ENCODE measurements around the gene NELL1. TPM values are rescaled to one million over a fixed set of nuclear protein-coding genes. Genes with fewer than 3 reads are reported as not detected.

NELL1 gene
- total RNA-seq, 1 experiment from 2014 or later, result 0.22 TPM

DNA sequence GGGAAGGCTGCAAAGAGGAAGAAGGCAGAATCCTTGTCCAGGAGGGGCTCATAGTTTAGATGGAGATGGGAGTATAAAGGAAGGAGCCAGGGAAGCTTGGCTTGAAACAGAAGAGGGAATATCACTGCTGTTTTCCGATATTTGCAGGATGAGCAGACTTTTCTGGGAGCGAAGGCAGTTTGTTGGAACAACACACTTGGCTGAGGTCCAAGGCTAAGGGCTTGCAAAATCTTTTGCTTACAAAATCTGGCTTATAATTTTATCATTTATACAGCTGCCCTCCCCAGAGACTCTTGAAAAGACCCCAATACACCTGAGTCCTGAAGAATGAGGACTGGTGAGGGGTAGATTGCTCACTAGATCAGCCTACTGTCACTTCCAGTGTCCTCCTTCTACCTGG is 174.8 kb downstream of the NELL1 start:
- Histone ChIP-seq H3K4me1 (ENCODE audit: insufficient read depth, low read length) (peaks cover 4% of the 10 kb centered on the region; the same call in 1 of the 2 replicates), H2BK5ac (ENCODE audit: insufficient read length, low read length) (no peak overlapping the region), H4K5ac (ENCODE audit: insufficient read length, low read depth, low read length) (no peak overlapping the region), H2BK20ac (ENCODE audit: low read depth, low read length, poor library complexity, severe bottlenecking) (no peak overlapping the region), H3K79me2 (ENCODE audit: insufficient read depth, low read length) (no peaks in the 10 kb centered on the region), H3K56ac (ENCODE audit: insufficient read length, low read depth, low read length) (no peak overlapping the region), H2BK120ac (ENCODE audit: low read depth, low read length, poor library complexity, severe bottlenecking) (no peak overlapping the region), H3K79me1 (ENCODE audit: insufficient read depth, low read depth, low read length, poor library complexity, severe bottlenecking) (no peaks in the 10 kb centered on the region), H2AK5ac (ENCODE audit: insufficient read length, low read length) (no peak overlapping the region), H3K18ac (ENCODE audit: insufficient read length, low read depth, low read length) (no peak overlapping the region), H2BK12ac (ENCODE audit: insufficient read length, low read depth, low read length) (no peak overlapping the region), H3K9me3 (ENCODE audit: control insufficient read depth, low read depth, low read length) (no peaks in the 10 kb centered on the region), H4K8ac (replicated peaks; ENCODE audit: insufficient read length, low read depth, low read length) (no peak overlapping the region), H4K20me1 (ENCODE audit: control insufficient read depth, insufficient read depth, insufficient read length) (no peaks in the 10 kb centered on the region), H2BK15ac (ENCODE audit: low read depth, low read length) (no peak overlapping the region), H3K9ac (ENCODE audit: extremely low read depth, insufficient read length, low read length) (no peak overlapping the region), H3K23ac (ENCODE audit: insufficient read length, low read depth, low read length) (no peak overlapping the region), H4K91ac (ENCODE audit: insufficient read length, low read depth, low read length) (no peak overlapping the region), H3K4me2 (ENCODE audit: insufficient read depth, insufficient read length, low read length) (no peak overlapping the region), H3K14ac (ENCODE audit: insufficient read depth, low read length) (no peak overlapping the region), H2AFZ (ENCODE audit: low read length) (no peak overlapping the region), H3K23me2 (ENCODE audit: insufficient read length, low read depth, low read length, poor library complexity, severe bottlenecking) (no peaks in the 10 kb centered on the region), H3T11ph (ENCODE audit: low read length) (no peak overlapping the region), H3K27ac (ENCODE audit: insufficient read length, low read depth, low read length) (no peak overlapping the region), H3K27me3 (ENCODE audit: insufficient read depth, low read length) (no peaks in the 10 kb centered on the region), H3K4ac (ENCODE audit: low read depth, low read length) (no peak overlapping the region)
- Mint-ChIP-seq H3K4me3 (no peak overlapping the region), H3K4me1 (peaks cover 17 to 18% of the 10 kb centered on the region in 2 experiments), H3K27me3 (ENCODE audit: low read depth) (no peaks in the 10 kb centered on the region), H3K27ac (no peak overlapping the region), H3K9me3 (no peaks in the 10 kb centered on the region), H3K36me3 (ENCODE audit: insufficient read depth in 1 of 3, low read depth in 3 of 3) (no peaks in the 10 kb centered on the region)
- no peak for DNase-seq
- WGBS (ENCODE audit: extremely low coverage, insufficient read length, low lambda C conversion rate), result no CpG with 5 or more reads among the region's 2 CpGs
- TF ChIP-seq, protein P1, sequence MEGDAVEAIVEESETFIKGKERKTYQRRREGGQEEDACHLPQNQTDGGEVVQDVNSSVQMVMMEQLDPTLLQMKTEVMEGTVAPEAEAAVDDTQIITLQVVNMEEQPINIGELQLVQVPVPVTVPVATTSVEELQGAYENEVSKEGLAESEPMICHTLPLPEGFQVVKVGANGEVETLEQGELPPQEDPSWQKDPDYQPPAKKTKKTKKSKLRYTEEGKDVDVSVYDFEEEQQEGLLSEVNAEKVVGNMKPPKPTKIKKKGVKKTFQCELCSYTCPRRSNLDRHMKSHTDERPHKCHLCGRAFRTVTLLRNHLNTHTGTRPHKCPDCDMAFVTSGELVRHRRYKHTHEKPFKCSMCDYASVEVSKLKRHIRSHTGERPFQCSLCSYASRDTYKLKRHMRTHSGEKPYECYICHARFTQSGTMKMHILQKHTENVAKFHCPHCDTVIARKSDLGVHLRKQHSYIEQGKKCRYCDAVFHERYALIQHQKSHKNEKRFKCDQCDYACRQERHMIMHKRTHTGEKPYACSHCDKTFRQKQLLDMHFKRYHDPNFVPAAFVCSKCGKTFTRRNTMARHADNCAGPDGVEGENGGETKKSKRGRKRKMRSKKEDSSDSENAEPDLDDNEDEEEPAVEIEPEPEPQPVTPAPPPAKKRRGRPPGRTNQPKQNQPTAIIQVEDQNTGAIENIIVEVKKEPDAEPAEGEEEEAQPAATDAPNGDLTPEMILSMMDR (conservative IDR thresholded peaks at IDR 0.05), result no peak

All from H9 (cell line).